ENCODE results near the gene ZNF536. TPM values are rescaled to one million over a fixed set of nuclear protein-coding genes. Genes with fewer than 3 reads are reported as not detected.

The ZNF536 gene
- total RNA-seq (2022; extraction: Qiagen RNA extraction; ENCODE audit: low read depth) = not detected in 5 replicates

DNA sequence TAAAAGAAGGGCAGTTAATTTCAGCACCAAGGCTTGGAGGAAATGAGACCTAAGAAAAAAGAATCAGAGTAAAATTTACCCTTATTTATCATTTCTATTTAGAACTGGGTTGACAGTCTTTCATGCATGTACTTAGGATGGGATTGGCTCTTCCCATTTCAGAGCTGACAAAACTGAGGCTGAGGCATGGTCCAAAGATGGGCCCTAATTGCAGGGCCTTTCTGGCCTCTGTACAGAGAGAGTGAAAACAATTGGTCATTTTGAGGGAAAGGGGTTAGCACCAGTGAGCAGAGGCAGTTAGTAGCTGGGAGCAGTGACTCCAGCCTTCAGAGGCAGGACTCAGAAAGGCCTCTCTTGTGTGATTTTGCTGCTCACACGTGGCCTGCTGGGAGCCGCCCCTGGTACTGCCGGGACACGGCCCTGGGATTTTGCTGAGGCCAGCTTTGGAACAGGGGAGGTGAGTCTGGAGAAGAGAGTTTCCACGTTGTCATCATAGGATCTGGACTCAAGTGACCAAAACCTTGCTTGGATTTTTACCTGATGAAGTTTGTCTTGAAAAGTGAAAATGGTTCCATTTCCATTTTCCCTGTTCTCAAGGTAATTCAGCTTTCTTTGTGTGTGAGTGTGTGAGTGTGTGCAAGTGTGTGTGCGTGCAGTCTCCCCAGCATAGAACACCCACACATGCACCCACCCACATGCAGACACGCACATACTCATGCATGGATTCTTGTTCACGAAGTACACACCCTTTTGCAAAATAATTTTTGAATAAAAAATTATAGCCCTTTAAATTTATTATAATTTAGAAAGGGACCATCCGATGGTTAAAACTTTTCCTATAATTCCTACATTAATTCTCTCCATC lies at the start of gene ZNF536:
TSS of gene ZNF536 (plus strand) at position 425 of the 865 bp plus-strand sequence. CDS start 71,179 bp downstream, outside the sequence.

All from A549 treated with CpdA at 1 μM for 4 hours (cell line).